Glutamatergic neuron (in vitro differentiated cells): ENCODE measurements around the gene CLDN34. TPM values are rescaled to one million over a fixed set of nuclear protein-coding genes. Genes with fewer than 3 reads are reported as not detected.

Experiments
- DNase-seq: peaks from one replicate; pipeline ENCODE4 v3.0.0; 2022
- H3K27ac Mint-ChIP-seq: one replicate; pipeline ENCODE4 v1.8.0; 2020; ENCODE audit warnings: mild to moderate bottlenecking, mixed read lengths, inconsistent platforms; ENCODE audit not compliant: unreplicated experiment
- H3K27me3 Mint-ChIP-seq: one replicate; pipeline ENCODE4 v1.8.0; 2020; ENCODE audit warnings: mild to moderate bottlenecking, moderate library complexity, mixed read lengths, inconsistent platforms; ENCODE audit not compliant: unreplicated experiment
- H3K36me3 Mint-ChIP-seq: one replicate; pipeline ENCODE4 v1.8.0; 2020; ENCODE audit warnings: mild to moderate bottlenecking, mixed read lengths, inconsistent platforms; ENCODE audit not compliant: unreplicated experiment
- H3K4me1 Mint-ChIP-seq: one replicate; pipeline ENCODE4 v1.8.0; 2020; ENCODE audit warnings: mild to moderate bottlenecking, low read depth, mixed read lengths, inconsistent platforms; ENCODE audit not compliant: unreplicated experiment
- H3K4me3 Mint-ChIP-seq: one replicate; pipeline ENCODE4 v1.8.0; 2020; ENCODE audit warnings: mild to moderate bottlenecking, mixed read lengths, inconsistent platforms; ENCODE audit not compliant: unreplicated experiment
- H3K9me3 Mint-ChIP-seq: one replicate; pipeline ENCODE4 v1.8.0; 2020; ENCODE audit warnings: mild to moderate bottlenecking, moderate library complexity, mixed read lengths, inconsistent platforms; ENCODE audit not compliant: unreplicated experiment
- CTCF ChIP-seq: fragments of 200-600 bp; sonication (generic); IDR thresholded peaks from one replicate; pipeline ENCODE4 v1.5.0; 2021; ENCODE audit not compliant: partially characterized antibody, unreplicated experiment
- total RNA-seq: library from RNA; stranded (reverse); fragmentation: NEBNext Ultra II Directional; extraction: Animal tissue kit (Norgen Biotek cat#: 25700); gene quantifications from one replicate; pipeline ENCODE4 v1.2.1, GENCODE V29; 2021; ENCODE audit not compliant: unreplicated experiment

CLDN34 gene
- total RNA-seq, 1 donor from 2014 or later: not detected

DNA sequence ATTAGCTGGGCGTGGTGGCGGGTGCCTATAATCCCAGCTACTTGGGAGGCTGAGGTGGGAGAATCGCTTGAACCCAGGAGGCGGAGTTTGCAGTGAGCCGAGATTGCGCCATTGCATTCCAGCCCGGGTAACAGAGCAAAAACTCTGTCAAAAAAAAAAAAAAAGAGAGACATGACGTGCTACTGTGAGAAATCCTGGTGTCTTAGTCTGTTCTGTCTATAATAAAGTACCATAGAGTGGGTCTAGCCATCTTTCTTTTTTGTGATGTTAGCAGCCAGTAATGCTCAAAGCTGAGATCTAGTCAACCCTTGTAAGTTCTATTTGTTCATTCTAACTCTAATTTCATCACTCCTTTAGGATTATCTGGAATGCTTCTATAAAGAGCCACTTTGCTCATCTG lies 38.9 kb downstream of the CLDN34 start:
- H3K27me3 Mint-ChIP-seq: no peaks in the 10 kb centered on the region
- TF ChIP-seq CTCF: no peak
- peaks cover 11% of the 10 kb centered on the region for H3K4me1 Mint-ChIP-seq
- no peaks in the 10 kb centered on the region for H3K36me3 Mint-ChIP-seq
- H3K4me3 Mint-ChIP-seq: no peak overlapping the region
- no peaks in the 10 kb centered on the region for H3K9me3 Mint-ChIP-seq
- no peak for DNase-seq
- no peak overlapping the region for H3K27ac Mint-ChIP-seq

GRCh38 chrX:10006770-10007169 lies 39.6 kb downstream of the CLDN34 start:
- DNase-seq: no peak
- H3K27me3 Mint-ChIP-seq: peaks cover 5% of the 10 kb centered on the region
- no peaks in the 10 kb centered on the region for H3K36me3 Mint-ChIP-seq
- H3K9me3 Mint-ChIP-seq: peaks cover 7% of the 10 kb centered on the region
- H3K4me3 Mint-ChIP-seq: no peak overlapping the region
- TF ChIP-seq CTCF: no peak
- no peak overlapping the region for H3K27ac Mint-ChIP-seq
- H3K4me1 Mint-ChIP-seq: peaks cover 18% of the 10 kb centered on the region

DNA sequence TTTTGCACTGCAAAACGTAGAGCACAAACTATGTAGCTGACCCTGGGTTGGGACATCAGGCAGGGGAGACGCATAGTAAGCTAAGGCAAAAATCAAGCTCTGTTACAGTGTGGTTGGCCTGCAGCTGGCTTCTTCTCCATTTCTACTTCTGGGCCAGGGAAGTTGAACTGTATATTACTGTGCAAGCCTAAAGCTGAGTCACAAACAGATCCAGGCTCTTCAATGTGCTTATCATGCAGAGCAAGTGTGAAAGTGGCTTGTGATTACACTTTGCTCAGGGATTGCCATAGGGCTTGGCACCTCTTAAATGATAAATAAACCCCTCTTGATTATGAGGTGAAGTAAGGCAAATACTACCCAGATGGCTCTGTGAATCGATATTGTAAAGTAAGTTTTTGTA lies 40.5 kb downstream of the CLDN34 start:
- peaks cover 7% of the 10 kb centered on the region for H3K9me3 Mint-ChIP-seq
- DNase-seq: no peak
- no peak overlapping the region for H3K27ac Mint-ChIP-seq
- no peaks in the 10 kb centered on the region for H3K36me3 Mint-ChIP-seq
- H3K4me1 Mint-ChIP-seq: peaks cover 20% of the 10 kb centered on the region
- TF ChIP-seq CTCF: no peak
- H3K4me3 Mint-ChIP-seq: no peak overlapping the region
- H3K27me3 Mint-ChIP-seq: peaks cover 6% of the 10 kb centered on the region

- Mint-ChIP-seq H3K9me3 (peaks cover 7% of the 10 kb centered on the region), H3K27ac (no peak overlapping the region), H3K36me3 (no peaks in the 10 kb centered on the region), H3K4me3 (no peak overlapping the region), H3K27me3 (peaks cover 8% of the 10 kb centered on the region), H3K4me1 (peaks cover 23% of the 10 kb centered on the region)
- no peak for TF ChIP-seq CTCF
- DNase-seq: no peak
Observed at GRCh38 chrX:10008483-10009056, 41.4 kb downstream of the CLDN34 start.

GRCh38 chrX:10009741-10010140 lies 42.6 kb downstream of the CLDN34 start:
- Mint-ChIP-seq H3K4me1 (peaks cover 25% of the 10 kb centered on the region), H3K4me3 (no peak overlapping the region), H3K9me3 (peaks cover 7% of the 10 kb centered on the region), H3K36me3 (no peaks in the 10 kb centered on the region), H3K27ac (no peak overlapping the region), H3K27me3 (peaks cover 8% of the 10 kb centered on the region)
- DNase-seq: no peak
- no peak for TF ChIP-seq CTCF
